GM19467 (cell line): Measurements from ENCODE around the gene ZNF581.

Source experiments
- ATAC-seq: cut with Tn5 transposase; IDR thresholded peaks from one replicate; pipeline ENCODE4 v1.9.1; 2021; ENCODE audit warnings: mild to moderate bottlenecking, moderate library complexity; ENCODE audit not compliant: unreplicated experiment

The ZNF581 gene

DNA sequence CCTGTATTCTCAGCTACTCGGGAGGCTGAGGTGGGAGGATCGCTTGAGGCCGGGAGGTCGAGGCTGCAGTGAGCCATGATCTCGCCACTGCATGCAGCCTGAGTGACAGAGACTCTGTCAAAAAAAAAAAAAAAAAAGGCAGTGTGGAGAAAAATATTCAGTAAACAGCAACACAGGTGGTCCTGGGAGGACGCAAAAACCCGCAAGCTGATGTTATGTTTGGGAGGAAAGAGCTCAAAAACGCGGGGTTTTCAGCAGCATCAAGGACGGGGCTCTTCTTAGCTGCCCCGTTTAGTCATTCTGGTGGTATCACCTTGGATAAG is 18.5 kb upstream of the ZNF581 start:
- ATAC-seq, result no peak

DNA sequence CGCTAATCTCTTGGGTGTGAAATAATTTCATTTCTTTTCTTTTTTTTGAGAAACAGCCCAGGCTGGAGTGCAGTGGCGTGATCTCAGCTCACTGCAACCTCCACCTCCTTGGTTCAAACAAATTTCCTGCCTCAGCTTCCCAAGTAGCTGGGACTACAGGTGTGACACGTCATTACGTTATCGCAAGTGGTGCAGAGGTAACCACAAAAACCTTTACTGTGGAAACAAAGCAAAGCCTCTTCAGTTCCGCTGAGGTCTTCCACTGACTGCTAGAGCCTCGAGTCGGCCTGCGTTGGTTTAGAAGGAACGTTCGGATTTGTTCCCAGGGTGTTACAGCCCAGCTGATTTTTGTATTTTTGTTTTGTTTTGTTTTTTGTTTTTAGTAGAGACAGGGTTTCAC is 17.1 kb upstream of the ZNF581 start:
- ATAC-seq, result no peak

DNA sequence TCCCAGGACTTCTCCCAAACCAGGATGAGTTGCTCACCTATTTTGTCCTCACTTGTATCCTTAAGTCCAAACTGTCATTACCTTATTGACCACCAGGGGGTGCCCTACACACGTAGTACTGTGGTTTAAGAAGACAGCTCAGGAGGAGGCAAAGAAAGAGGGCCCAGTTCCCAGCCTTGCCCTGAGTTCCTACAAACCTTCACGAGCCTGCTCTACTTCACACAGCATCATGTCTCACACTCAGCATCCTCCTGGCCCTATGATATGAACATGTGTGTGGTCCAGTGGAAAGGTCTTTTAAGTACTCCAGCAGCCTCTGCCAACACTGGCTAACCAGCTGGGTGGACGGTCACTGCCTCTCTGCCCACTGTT is 11.0 kb upstream of the ZNF581 start:
- ATAC-seq, result no peak

DNA sequence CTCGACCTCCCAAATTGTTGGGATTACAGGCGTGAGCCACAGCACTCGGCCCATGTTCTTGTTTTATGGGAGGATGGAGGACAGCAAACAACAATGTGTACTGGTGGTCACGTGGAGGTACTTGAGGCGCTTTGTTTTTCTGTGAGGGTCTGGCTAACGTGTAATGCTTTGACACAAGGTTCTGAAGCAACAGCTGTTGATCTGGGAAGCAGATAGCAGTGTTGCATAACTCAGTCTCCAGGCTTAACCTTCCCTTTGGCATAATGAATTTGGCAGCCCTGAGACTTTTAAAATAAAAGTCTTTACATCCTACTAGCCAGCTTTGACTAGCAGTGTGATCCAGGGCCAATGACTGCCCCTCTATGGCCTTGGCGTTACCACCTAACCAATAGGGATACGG is 9.6 kb upstream of the ZNF581 start:
- ATAC-seq, result no peak

DNA sequence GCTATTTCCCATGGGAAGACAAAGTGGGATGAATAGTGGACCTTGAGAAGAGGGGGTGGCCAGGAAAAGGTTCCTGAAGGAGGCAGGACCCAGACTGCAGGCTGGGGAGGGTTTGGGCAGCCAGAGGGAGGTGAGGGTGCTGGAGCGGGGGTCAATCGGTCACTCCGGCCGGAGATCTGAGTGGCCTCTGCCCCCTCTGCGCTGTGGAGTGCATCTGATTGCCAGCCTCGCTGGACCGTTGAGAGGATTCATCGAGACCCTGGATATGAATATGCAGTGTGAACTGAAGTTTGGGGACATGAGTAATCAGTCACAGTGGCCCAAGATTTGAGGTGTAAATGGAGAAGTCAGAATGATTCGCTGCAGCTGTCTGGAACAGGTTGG is 8.1 kb upstream of the ZNF581 start:
- no peak for ATAC-seq

DNA sequence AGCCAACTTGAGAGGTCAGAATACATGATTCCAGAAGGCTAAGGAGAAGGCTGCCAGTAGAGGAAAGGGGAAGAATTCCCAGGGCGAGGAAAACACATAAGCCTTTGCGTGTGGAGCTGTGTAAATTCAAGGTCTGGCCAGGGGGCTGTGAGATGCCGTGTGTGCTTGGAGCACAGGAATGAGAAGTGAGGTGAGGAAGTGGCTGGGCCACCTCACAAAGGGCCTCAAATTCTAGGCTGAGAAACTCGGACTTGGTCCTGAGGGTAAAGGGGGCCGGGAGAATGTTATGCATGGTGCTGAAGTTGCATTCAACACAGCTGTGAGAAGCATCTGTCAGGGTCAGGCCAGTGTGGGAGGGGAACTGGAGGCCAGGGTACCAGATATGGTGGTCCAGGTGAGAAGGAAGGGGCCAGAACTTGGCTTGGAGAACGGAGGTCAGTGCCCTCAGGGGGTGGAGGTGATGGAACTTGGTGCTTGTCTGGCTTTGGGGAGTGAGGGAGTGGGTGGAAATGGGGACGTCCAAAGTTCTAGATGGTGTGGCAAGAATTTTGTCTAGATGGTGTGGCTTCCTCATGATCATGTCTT is 7.5 kb upstream of the ZNF581 start:
- no peak for ATAC-seq

DNA sequence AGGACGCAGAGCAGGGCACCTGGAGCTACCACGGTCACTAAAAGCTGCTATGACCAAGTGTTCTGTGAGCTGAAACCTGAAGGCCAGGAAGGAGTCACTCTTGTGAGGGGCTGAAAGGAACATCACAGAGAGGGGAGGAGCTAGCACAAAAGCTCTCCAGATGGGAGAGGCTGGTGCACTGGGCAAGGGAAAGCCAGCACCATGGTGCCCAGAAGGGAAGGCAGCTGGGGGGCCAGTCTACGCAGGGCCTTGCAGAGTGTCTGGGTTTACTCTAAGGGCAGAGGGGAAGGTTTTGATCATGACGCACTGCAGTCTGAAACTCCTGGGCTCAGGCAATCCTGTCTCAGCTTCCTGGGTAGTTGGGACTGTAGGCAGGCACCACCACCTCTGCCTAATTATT is 6.7 kb upstream of the ZNF581 start:
- no peak for ATAC-seq

DNA sequence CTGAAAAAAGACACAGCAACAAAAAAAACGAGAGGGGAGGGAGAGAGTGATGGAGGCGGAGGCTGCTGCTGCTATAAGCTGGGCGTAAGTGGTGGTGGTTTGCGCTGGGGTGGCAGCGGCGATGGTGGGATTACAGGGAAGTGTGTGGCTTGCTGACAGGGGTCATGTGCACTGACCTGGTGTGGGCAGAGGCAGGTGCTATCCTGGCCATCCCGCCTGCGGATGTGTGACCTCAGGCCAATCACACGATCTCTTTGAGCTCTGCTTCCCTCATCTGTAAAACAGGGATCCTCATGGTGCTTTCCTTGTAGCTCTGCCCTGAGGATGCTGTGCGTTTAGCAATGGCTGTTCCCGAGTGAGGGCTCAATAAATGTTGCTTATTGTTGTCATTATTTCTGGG is 5.9 kb upstream of the ZNF581 start:
- no peak for ATAC-seq

DNA sequence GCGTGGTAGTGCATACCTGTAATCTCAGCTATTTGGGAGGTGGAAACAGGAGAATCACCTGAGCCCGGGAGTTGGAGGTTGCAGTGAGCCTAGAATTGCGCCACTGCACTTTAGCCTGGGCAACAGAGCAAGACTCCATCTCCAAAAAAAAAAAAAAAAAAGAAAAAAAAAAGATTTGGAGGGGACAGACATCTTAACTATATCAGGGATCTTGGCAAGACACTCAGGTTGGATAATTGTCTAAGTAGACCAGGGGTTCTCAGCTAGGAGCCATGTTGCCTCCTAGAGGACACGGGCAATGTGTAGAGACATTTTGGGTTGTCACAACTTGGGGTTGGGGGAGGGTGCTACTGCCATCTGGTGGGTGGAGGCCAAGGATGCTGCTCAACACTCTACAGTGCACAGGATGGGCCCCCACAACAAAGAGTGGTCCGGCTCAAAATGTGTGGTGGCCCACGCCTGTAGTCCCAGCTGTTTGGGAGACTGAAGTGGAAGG is 4.5 kb upstream of the ZNF581 start:
- ATAC-seq, result no peak

DNA sequence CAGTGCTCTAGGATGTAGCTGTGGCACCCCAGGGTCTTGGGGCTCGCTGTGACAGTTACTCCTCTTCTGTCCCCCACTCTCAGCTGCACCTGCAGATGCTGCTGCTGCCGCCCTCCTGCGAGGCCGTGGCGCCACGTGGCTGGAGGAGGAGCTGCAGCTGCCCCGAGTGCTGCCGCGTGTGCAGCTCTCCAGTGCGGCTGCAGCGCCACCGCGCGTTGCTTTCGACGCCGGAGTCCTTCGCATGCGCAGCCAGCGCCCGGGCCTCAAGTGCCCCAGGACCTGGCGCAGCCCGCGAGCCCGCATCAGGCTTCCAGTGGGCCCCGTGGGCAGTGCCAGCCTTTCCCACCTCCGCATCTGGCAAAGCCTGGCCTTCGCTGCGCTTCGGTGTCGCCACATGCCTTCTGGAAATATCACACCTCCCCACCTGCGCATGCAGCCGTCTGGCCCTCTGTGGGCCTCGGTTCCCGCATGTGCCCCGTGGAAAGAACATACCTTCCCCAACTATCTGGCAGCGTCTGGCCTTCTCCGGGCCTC is 3.3 kb upstream of the ZNF581 start:
- ATAC-seq, result no peak

DNA sequence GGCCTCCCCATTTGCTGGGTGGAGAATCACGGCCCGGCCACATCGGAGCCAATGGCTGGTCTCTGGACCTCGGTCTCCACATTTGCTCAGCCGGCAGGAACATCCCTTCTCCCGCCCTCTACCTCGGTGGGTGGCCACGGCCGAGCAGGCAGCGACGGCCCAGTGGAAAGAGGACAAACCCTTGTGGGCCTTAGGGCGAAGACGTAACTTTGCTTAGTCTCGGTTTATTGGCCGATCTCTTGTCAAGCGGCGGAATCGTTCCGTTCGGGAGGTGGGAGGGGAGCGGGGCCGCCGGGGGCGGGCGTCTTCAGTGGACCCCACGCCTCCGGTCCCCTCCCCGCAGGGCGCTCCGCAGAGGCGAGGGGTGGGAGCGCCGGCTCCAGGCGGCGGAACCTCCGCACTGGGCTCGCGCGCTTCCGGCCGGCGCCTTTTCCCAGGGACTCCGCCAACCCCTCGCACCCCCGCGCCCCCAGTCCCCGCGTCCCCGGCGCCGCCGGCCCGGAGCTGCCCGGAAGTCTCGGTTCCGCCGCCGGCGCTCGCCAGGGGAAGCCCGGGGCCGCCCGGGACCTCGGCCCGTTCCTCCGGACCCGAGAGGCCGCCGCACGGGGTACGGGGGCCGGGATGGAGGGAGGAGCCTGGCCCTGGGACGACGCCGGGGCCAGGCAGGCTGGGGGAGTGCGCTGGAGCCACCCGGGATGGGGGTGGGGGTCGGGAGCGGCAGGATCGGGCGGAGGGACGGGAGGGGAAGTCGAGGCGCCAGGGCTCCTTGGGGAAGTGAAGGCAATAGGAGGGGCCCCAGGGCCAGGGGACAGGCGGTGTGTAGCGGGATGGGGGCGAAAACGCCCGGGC is 2.6 kb upstream of the ZNF581 start, which contains the start of gene ZNF580:
ZNF580 (plus strand) TSS at position 426 of the 849 bp plus-strand sequence. CDS start 1,507 bp downstream, outside the sequence.
- ATAC-seq, result no peak

DNA sequence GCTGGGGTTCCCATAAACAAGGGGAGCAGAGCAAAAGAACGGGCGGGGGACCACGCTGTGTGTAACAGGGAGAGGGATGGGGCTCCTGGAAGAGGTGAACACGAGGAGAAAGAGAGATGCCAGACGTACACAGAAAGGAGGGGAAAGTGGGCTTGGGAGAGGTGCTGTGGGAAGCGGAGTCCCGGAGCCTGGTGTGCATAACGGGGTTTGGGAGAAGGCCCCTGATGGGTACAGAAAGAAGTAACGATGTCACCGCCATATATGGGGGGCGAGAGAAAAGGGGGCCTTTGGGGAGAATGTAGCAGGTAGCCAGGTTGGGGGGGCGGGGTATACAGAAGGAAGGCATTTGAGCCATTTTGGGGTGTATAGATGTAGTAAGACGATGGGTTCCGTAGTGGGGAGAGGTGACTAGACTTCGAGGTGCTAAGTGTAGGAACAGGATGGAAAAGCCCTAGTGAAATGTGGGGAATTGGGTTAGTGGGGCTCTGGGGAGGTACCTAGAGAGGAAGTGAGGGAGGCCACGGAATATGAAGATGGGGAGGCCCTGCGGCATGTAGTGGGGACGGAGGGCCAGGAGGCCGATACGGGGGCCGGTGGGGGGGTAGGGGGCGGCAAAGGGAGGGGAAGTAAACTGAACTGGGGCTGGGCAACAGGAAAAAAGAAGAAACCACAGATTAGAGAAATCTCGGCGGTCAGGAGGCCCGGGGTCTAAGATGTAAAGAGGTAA is 1.9 kb upstream of the ZNF581 start:
- ATAC-seq, result no peak

DNA sequence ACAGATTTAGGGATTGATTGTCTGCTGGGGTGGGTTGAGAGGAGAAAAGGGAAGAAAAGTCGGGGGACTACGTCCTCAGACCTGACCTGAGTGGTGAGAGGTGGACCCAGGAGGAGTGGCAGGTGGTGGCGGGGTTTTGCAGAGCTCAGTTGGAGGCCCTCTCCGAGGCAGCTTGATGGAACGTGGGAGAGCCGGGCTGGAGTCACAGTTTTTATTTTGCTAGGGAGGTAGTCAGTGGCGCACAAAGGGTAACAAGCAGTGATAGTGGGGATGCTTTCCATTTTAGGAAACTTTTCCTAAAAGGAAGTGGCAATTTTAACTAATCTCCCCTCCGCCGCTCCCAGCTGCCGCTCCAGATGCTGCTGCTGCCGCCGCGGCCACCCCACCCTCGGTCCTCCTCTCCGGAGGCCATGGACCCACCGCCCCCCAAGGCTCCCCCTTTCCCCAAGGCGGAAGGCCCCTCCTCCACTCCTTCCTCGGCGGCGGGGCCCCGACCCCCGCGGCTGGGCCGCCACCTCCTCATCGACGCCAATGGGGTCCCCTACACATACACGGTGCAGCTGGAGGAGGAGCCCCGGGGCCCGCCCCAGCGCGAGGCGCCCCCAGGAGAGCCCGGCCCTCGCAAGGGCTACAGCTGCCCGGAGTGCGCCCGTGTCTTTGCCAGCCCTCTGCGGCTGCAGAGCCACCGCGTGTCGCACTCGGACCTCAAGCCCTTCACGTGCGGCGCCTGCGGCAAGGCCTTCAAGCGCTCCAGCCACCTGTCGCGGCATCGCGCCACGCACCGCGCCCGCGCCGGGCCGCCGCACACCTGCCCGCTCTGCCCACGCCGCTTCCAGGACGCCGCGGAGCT is 1.1 kb upstream of the ZNF581 start:
- ATAC-seq, result no peak

DNA sequence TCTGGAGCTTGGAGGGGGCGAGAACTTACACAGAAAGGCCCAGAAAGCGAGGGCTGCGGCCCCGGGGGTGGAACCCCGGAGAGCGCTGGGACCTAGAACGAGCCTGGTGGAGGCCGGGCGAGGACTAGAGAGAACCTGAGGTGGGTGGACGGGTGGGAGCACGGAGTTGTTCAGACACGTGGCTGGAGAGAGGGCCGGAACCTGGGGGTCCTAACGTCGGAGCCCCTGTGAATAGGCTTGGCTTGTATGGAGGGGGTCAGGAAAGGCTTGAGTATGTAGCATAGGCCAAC is 383 bp downstream of the ZNF581 start:
- ATAC-seq, result no peak

DNA sequence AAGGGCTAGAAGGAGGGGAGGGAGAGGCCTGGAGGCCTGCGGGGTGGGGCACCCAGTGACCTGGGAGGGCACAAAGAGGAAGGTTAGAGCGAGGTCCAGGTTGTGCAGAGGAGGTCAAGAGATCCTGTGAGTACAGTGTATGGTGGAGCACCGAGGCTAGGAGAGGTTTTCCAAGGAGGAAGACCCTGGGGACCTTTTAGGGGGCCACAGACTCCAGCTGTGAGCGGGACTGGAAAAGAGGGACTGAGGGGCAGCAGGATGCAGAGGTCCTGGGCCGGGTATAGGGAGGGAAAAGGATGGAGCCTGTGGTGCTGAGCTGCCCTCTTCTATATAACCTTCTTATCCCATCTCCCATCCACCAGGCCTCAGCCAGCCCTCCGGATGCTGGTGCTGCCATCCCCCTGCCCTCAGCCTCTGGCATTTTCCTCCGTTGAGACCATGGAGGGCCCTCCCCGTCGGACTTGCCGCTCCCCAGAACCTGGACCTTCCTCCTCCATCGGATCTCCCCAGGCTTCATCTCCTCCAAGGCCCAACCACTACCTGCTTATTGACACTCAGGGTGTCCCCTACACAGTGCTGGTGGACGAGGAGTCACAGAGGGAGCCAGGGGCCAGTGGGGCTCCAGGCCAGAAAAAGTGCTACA is 863 bp downstream of the ZNF581 start:
- no peak for ATAC-seq

DNA sequence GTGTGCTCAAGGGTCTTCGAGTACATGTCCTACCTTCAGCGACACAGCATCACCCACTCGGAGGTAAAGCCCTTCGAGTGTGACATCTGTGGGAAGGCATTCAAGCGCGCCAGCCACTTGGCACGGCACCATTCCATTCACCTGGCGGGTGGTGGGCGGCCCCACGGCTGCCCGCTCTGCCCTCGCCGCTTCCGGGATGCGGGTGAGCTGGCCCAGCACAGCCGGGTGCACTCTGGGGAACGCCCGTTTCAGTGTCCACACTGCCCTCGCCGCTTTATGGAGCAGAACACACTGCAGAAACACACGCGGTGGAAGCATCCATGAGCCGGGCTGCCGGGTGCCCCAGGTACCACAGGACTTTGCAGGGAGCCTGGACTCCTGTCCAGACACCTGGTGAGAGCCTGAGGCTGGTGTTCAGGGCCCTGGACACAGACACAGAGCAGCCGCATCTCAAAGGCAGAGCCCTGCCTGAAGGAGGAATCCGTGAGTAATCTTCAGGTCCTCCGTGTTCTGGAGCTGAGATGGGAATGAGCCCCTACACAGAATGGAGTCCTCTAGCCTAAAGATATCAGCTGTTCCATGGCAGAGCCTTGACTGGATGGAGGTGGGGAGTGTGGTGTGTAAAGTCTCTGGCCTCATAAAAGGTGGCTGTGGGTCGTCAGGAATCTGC is 1.5 kb downstream of the ZNF581 start:
- no peak for ATAC-seq

DNA sequence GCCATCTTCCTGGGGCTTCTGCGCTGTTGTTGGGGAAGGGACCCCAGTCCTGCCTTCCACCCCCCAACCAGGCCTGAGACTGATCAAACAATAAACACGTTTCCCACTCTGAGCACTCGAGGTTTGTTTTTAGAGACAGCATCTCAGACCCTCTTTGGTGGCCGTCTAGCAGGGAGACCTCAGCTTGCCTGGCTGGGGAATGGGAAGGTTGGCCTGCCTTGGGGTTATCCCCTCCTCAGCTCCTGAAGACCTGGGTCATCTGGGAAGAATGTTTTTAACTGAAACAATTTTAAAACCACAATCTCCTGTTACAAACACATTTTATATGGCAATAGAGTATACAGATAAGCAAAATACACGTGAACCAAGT is 2.0 kb downstream of the ZNF581 start:
- ATAC-seq, result no peak

DNA sequence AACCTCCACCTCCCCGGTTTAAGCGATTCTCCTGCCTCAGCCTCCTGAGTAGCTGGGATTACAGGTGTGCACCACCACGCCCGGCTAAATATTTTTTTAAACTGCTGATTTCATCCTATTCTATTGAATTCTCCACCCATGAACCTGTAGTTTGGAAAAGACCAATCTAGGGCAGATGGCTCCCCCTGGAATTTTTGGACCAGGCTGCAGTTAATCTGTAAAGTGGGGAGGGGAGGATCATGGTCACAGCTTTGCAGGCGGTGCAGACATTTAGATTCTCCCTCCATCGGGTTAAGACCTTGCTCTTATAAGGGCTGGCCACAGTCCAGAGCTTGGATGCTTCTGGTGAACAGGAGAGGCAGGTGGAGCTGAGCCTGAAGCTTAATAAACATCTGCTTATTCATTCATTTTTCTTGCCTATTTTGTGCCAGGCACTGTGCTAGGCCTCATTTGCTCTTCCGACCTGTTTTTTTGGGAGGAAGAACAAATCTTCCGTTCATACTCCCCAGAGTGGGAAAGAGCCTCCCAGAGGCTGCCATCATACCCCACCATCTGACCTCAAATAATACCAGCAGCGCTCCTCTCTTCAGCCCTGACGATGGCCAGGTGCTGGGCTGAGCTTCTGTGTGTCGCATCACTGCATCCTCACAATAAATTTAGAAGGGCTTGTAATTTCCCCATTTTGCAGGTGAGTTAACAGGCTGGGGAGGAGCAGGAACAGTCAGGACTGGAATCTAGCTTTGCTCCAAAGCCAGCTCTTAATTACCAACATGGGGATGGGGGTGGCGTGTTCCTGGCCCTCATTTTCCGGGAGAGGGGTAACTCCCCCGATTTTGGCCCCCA is 3.7 kb downstream of the ZNF581 start:
- no peak for ATAC-seq
